ENCODE measurements around the gene BLCAP.

DNA sequence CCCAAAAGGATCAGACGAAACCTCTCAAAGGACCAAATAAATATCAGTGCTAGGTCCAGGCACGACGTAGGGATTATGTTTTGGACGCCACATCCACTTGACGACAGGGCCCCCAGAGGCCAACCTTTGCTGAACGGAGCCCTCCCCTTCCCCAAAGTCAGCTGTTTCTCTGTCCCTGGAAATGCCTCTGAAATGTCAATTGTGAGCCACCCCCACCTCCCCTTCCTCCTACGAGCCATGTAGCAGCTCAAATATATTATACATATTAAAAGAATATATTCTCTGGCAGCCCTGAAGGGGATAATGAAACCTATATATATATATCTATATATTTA lies 39.6 kb upstream of the BLCAP start:
- TF ChIP-seq, protein P1, sequence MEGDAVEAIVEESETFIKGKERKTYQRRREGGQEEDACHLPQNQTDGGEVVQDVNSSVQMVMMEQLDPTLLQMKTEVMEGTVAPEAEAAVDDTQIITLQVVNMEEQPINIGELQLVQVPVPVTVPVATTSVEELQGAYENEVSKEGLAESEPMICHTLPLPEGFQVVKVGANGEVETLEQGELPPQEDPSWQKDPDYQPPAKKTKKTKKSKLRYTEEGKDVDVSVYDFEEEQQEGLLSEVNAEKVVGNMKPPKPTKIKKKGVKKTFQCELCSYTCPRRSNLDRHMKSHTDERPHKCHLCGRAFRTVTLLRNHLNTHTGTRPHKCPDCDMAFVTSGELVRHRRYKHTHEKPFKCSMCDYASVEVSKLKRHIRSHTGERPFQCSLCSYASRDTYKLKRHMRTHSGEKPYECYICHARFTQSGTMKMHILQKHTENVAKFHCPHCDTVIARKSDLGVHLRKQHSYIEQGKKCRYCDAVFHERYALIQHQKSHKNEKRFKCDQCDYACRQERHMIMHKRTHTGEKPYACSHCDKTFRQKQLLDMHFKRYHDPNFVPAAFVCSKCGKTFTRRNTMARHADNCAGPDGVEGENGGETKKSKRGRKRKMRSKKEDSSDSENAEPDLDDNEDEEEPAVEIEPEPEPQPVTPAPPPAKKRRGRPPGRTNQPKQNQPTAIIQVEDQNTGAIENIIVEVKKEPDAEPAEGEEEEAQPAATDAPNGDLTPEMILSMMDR (IDR thresholded peaks at IDR 0.05) = no peak
- TF ChIP-seq POLR2A (IDR thresholded peaks at IDR 0.05) = no peak
